Measurements from ENCODE around the gene MAPK8IP1. TPM values are rescaled to one million over a fixed set of nuclear protein-coding genes. Genes with fewer than 3 reads are reported as not detected.
A peak's percentile ranks its signal among the peaks of the same experiment; 100 is the strongest.
"Not testable (repeated sequence)": the region's sequence is repeated elsewhere in the genome, so short reads cannot be mapped to it uniquely, and the experiment has no call there.

Gene MAPK8IP1
- total RNA-seq, 1 experiment from 2014 or later, result 13.6 TPM

DNA sequence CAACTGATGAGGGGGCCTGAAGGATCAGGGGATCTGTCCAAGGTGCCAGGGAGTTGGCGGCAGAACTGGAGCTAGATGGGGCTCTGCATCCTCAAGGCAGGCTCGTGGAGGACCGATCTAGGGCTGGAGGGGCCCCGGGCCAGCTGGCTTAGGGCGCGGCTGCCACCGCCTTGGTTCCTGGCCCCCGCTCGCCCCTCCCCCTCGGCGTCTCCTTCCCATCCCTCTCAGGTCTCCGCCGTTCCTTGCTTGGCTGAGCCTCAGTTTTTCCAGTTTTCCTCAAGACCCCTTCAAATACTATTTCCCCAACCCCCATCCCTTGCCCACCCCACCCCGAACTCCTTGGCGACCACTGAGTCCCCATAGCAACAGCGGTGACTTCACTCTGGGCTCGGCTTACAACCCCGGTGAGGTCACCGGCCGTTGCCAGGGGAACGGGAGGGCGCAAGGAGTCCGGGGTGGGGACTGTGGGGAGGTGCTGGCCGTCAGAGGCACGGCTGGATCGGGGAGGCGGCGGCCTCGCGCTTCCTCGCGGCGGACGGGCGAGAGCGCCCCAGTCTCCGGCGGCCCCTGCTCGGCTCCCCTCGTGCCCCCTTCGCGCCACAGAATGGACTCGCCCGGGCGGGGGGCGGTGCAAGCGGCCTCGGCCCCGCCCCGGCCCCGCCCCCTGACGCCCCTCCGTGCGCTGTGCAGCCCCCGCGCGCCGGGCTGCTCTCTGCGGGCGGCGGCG, 14.2 kb downstream of the MAPK8IP1 start:
- H3K79me2 ChIP-seq (ENCODE audit: low read depth), result no peaks in the 10 kb centered on the region
- ChIA-PET POLR2A (ENCODE audit: unreplicated experiment) (no interaction called here), CTCF (no interaction called here)
- no peak overlapping the region for H3K27ac ChIP-seq
- H3K4me1 ChIP-seq (replicated peaks; ENCODE audit: insufficient read depth), result peaks cover 13% of the 10 kb centered on the region
- no peaks in the 10 kb centered on the region for H4K20me1 ChIP-seq (ENCODE audit: insufficient read depth)
- H2AFZ ChIP-seq, result peak overlapping the region; percentile 81; the same call in 1 of the 2 replicates
- H3K27me3 ChIP-seq (ENCODE audit: insufficient read depth, low read depth), result no peaks in the 10 kb centered on the region
- intact Hi-C loops (cut with micrococcal nuclease; ENCODE audit: unreplicated experiment), result loop anchor here (1.0 kb wide), 1 partner anchor 19 kb away; no protein-coding TSS in a partner anchor
- BruUV-seq (replicated peaks), result no TSS peak
- no peaks in the 10 kb centered on the region for H3K9me2 ChIP-seq (ENCODE audit: insufficient read depth)
- DNase-seq, result peak; percentile 76 to 91
- no peaks in the 10 kb centered on the region for H3K9me3 ChIP-seq (ENCODE audit: insufficient read depth, low read depth)
- no peaks in the 10 kb centered on the region for H3K36me3 ChIP-seq (ENCODE audit: low read depth)
- H3F3A ChIP-seq (ENCODE audit: insufficient read depth, low read depth), result peaks cover 7% of the 10 kb centered on the region; the same call in 1 of the 2 replicates
- H3K4me3 ChIP-seq, result peak overlapping the region; percentile 60
- H3K4me2 ChIP-seq, result peak overlapping the region; percentile 87
- TF ChIP-seq EZH2 (IDR thresholded peaks at IDR 0.05; ENCODE audit: low read depth), result no peak
- TF ChIP-seq, protein P1, sequence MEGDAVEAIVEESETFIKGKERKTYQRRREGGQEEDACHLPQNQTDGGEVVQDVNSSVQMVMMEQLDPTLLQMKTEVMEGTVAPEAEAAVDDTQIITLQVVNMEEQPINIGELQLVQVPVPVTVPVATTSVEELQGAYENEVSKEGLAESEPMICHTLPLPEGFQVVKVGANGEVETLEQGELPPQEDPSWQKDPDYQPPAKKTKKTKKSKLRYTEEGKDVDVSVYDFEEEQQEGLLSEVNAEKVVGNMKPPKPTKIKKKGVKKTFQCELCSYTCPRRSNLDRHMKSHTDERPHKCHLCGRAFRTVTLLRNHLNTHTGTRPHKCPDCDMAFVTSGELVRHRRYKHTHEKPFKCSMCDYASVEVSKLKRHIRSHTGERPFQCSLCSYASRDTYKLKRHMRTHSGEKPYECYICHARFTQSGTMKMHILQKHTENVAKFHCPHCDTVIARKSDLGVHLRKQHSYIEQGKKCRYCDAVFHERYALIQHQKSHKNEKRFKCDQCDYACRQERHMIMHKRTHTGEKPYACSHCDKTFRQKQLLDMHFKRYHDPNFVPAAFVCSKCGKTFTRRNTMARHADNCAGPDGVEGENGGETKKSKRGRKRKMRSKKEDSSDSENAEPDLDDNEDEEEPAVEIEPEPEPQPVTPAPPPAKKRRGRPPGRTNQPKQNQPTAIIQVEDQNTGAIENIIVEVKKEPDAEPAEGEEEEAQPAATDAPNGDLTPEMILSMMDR (conservative IDR thresholded peaks at IDR 0.05), result no peak

DNA sequence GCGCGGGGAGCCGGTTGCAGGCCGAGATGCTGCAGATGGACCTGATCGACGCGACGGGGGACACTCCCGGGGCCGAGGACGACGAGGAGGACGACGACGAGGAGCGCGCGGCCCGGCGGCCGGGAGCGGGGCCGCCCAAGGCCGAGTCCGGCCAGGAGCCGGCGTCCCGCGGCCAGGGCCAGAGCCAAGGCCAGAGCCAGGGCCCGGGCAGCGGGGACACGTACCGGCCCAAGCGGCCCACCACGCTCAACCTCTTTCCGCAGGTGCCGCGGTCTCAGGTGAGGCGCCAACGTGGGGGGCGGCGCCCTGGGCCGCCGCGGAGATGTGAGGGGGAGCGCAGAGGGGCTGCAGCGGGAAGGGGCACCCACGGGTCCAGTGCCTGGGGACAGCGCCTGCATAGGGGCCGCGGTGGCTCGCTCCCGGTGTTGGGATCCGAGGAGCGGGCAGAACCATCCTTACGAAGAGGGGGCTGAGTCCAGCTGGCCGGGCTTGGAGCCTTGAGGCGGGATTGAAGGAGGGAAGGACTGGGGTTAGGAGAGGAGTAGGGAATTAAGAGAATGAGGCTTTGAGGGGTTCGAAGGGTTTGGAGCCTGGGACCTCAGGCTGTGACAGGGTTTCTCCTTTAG, 14.8 kb downstream of the MAPK8IP1 start:
- CTCF ChIA-PET, result interaction anchor here (0.9 kb wide), 1 partner anchor 468 kb away, joined by 3 read pairs; no protein-coding TSS in a partner anchor
- H3K36me3 ChIP-seq (ENCODE audit: low read depth); H3K9me3 ChIP-seq (ENCODE audit: insufficient read depth, low read depth); H3K27ac ChIP-seq; H3K79me2 ChIP-seq (ENCODE audit: low read depth); DNase-seq; H4K20me1 ChIP-seq (ENCODE audit: insufficient read depth); POLR2A ChIA-PET (ENCODE audit: unreplicated experiment); H3F3A ChIP-seq (ENCODE audit: insufficient read depth, low read depth); BruUV-seq (replicated peaks); H3K9me2 ChIP-seq (ENCODE audit: insufficient read depth); intact Hi-C loops (cut with micrococcal nuclease; ENCODE audit: unreplicated experiment); H3K27me3 ChIP-seq (ENCODE audit: insufficient read depth, low read depth): not testable (repeated sequence)
- Histone ChIP-seq H3K4me3 (peak overlapping the region; percentile 60), H2AFZ (peak overlapping the region; percentile 81), H3K4me2 (peak overlapping the region; percentile 87), H3K4me1 (replicated peaks; ENCODE audit: insufficient read depth) (peaks cover 13% of the 10 kb centered on the region)

DNA sequence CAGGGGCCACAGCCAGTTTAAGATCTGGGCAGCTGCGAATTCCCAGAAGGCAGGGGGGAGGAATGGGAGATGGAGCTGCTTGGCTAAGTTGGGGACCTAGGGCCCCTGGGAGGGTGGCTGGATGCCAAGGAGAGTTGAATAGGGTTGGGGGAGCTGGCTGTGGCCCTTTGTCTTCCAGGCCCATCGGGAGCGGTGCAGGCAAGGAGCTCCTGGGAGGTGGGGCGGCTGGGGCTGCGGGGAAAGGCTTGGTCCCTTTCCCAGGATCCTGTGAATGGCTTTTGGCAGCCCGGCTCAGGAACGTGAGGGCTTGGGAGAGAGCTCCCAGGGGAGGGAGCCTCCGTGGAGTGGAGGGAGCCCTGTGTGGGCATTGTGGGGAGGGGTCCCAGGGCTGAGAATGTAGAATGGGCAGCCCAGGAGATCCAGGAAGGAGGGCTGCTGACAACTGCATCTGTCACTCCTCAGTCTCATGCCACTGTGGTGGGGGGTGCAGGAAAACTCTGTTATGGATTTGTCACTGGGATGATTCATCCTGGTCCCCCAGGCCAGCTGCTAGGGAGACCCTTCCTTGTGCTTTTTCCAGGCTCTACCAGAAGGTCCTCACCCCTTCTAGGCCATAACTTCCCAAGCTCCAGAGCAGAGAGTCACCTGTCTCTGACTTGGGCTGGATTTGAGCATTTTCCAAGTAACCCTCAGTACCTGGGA, 15.6 kb downstream of the MAPK8IP1 start:
- H3K4me2 ChIP-seq, result peak overlapping the region; percentile 87
- no peak for DNase-seq
- H3K79me2 ChIP-seq (ENCODE audit: low read depth), result no peaks in the 10 kb centered on the region
- no TSS peak for BruUV-seq (replicated peaks)
- H2AFZ ChIP-seq, result no peak overlapping the region
- TF ChIP-seq EZH2 (IDR thresholded peaks at IDR 0.05; ENCODE audit: low read depth), result no peak
- TF ChIP-seq, protein P1 (conservative IDR thresholded peaks at IDR 0.05), result no peak
- peak overlapping the region; percentile 60; the same call in 1 of the 2 replicates for H3K4me3 ChIP-seq
- CTCF ChIA-PET, result interaction anchor here (0.9 kb wide), 1 partner anchor 468 kb away, joined by 3 read pairs; no protein-coding TSS in a partner anchor
- POLR2A ChIA-PET (ENCODE audit: unreplicated experiment), result no interaction called here
- peaks cover 13% of the 10 kb centered on the region for H3K4me1 ChIP-seq (replicated peaks; ENCODE audit: insufficient read depth)
- intact Hi-C loops (cut with micrococcal nuclease; ENCODE audit: unreplicated experiment), result no loop called here
- H3K27ac ChIP-seq, result no peak overlapping the region
- peaks cover 7% of the 10 kb centered on the region; the same call in 1 of the 2 replicates for H3F3A ChIP-seq (ENCODE audit: insufficient read depth, low read depth)
- no peaks in the 10 kb centered on the region for H3K36me3 ChIP-seq (ENCODE audit: low read depth)
- no peaks in the 10 kb centered on the region for H3K9me2 ChIP-seq (ENCODE audit: insufficient read depth)
- H3K27me3 ChIP-seq (ENCODE audit: insufficient read depth, low read depth), result no peaks in the 10 kb centered on the region
- no peaks in the 10 kb centered on the region for H4K20me1 ChIP-seq (ENCODE audit: insufficient read depth)
- no peaks in the 10 kb centered on the region for H3K9me3 ChIP-seq (ENCODE audit: insufficient read depth, low read depth)

Data from PC-9 (cell line).